ENCODE data around the gene CCDC39. TPM values are rescaled to one million over a fixed set of nuclear protein-coding genes. Genes with fewer than 3 reads are reported as not detected.

CCDC39 gene
- polyA plus RNA-seq, 1 donor (not counting 4 experiments of a cell fraction or from before 2014, with no cell fraction given): not detected

DNA sequence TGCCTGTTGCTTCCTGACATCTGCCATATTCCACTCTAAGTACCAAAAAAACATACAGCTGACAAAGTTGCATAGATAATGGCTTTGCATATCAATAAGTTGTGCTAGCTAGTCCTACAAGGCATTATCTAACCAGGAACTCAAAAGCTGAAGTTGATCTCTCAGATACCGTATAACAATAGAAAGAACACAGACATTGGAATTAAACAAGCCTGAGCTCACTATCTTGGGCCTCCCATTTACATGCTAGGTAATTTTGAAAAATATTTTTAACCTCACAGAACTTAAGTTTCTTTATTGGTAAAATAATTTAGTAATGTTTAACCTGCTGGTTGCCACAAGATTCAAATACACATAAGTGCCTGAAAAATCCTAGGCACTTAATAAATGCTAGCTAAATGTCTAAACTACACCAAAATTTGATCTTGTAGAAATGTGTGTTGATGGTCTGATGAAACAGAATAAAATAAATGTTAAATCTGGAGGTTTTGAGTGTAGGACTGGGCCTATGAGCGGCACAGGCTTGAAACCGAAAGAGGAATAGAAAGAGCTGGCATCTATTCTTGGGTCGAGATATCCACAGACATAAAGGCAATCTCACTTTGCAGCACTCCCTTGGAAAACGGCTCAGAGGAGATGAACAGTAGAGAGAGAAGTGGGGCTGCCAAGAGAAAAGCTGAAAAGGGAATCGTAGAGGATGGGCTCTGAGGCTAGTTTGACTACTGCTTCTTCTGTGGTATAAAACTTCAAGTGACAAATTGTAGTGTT is 107.3 kb downstream of the CCDC39 start:
- Histone ChIP-seq H4K20me1 (ENCODE audit: control insufficient read depth, extremely low read depth, insufficient read depth, low read length) (no peaks in the 10 kb centered on the region), H3K27ac (ENCODE audit: control insufficient read depth, insufficient read depth, low read length) (no peak overlapping the region), H3K9me1 (ENCODE audit: control insufficient read depth, extremely low read depth, insufficient read depth, low read length) (no peaks in the 10 kb centered on the region), H3K9ac (ENCODE audit: control insufficient read depth, extremely low read depth, insufficient read depth, low read length) (no peak overlapping the region), H3K79me2 (ENCODE audit: control insufficient read depth, insufficient read depth, low read length) (no peaks in the 10 kb centered on the region), H3K4me1 (ENCODE audit: control insufficient read depth, extremely low read depth, insufficient read depth, low read length) (no peaks in the 10 kb centered on the region), H3K4me2 (ENCODE audit: control insufficient read depth, extremely low read depth, insufficient read depth, low read depth, low read length) (no peak overlapping the region), H3K4me3 (ENCODE audit: control insufficient read depth in 2 of 3, extremely low read depth in 1 of 3, insufficient read depth in 2 of 3, low read depth in 1 of 3, low read length in 3 of 3) (no peak overlapping the region), H2AFZ (ENCODE audit: control insufficient read depth, low read length) (no peak overlapping the region), H3K9me3 (ENCODE audit: control insufficient read depth, low read depth, low read length) (no peaks in the 10 kb centered on the region), H3K27me3 (ENCODE audit: control insufficient read depth, extremely low read depth, insufficient read depth, low read length) (no peaks in the 10 kb centered on the region), H3K36me3 (ENCODE audit: control insufficient read depth in 2 of 2, extremely low read depth in 1 of 2, insufficient read depth in 2 of 2, low read length in 2 of 2) (no peaks in the 10 kb centered on the region)
- dilution Hi-C loops (cut with MboI; ENCODE audit: extremely low pct_ligation_motif_present, low sequenced_read_pairs): no loop called here
- FAIRE-seq: no peak
- TF ChIP-seq EZH2 (IDR thresholded peaks at IDR 0.05; ENCODE audit: low read length): no peak
- TF ChIP-seq, protein P1, sequence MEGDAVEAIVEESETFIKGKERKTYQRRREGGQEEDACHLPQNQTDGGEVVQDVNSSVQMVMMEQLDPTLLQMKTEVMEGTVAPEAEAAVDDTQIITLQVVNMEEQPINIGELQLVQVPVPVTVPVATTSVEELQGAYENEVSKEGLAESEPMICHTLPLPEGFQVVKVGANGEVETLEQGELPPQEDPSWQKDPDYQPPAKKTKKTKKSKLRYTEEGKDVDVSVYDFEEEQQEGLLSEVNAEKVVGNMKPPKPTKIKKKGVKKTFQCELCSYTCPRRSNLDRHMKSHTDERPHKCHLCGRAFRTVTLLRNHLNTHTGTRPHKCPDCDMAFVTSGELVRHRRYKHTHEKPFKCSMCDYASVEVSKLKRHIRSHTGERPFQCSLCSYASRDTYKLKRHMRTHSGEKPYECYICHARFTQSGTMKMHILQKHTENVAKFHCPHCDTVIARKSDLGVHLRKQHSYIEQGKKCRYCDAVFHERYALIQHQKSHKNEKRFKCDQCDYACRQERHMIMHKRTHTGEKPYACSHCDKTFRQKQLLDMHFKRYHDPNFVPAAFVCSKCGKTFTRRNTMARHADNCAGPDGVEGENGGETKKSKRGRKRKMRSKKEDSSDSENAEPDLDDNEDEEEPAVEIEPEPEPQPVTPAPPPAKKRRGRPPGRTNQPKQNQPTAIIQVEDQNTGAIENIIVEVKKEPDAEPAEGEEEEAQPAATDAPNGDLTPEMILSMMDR (optimal IDR thresholded peaks at IDR 0.05 in 1 of 3, IDR thresholded peaks at IDR 0.05 in 1 of 3, conservative IDR thresholded peaks at IDR 0.05 in 1 of 3; ENCODE audit: extremely low read depth in 1 of 3, insufficient read depth in 2 of 3, low read length in 3 of 3): no peak
- no peak for DNase-seq (ENCODE audit: low read depth, low spot score)

DNA sequence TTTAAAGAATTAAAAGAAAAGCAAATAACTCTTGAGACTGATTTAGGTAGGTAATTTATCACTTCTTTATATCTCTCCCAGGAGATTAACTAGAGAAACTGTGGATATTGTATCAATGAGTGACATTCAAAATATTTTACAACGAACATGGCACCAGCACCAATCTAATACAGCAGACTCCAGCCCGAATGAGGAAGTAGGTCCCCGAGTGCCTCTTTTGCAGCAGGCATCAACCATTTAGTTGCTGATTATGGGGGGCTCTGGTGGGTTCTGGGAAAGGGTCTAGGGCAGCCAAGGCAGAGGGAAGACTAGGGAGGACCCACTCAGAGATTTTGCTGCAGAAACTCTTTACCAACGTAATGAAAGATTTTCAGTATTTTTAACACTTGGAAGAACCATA is 109.1 kb downstream of the CCDC39 start:
- Histone ChIP-seq H3K36me3 (ENCODE audit: control insufficient read depth in 2 of 2, extremely low read depth in 1 of 2, insufficient read depth in 2 of 2, low read length in 2 of 2) (no peaks in the 10 kb centered on the region), H2AFZ (ENCODE audit: control insufficient read depth, low read length) (no peak overlapping the region), H3K9me3 (ENCODE audit: control insufficient read depth, low read depth, low read length) (no peaks in the 10 kb centered on the region), H3K79me2 (ENCODE audit: control insufficient read depth, insufficient read depth, low read length) (no peaks in the 10 kb centered on the region), H3K4me2 (ENCODE audit: control insufficient read depth, extremely low read depth, insufficient read depth, low read depth, low read length) (no peak overlapping the region), H3K27ac (ENCODE audit: control insufficient read depth, insufficient read depth, low read length) (no peak overlapping the region), H4K20me1 (ENCODE audit: control insufficient read depth, extremely low read depth, insufficient read depth, low read length) (no peaks in the 10 kb centered on the region), H3K4me1 (ENCODE audit: control insufficient read depth, extremely low read depth, insufficient read depth, low read length) (no peaks in the 10 kb centered on the region), H3K4me3 (ENCODE audit: control insufficient read depth in 2 of 3, extremely low read depth in 1 of 3, insufficient read depth in 2 of 3, low read depth in 1 of 3, low read length in 3 of 3) (no peak overlapping the region), H3K9ac (ENCODE audit: control insufficient read depth, extremely low read depth, insufficient read depth, low read length) (no peak overlapping the region), H3K27me3 (ENCODE audit: control insufficient read depth, extremely low read depth, insufficient read depth, low read length) (no peaks in the 10 kb centered on the region), H3K9me1 (ENCODE audit: control insufficient read depth, extremely low read depth, insufficient read depth, low read length) (no peaks in the 10 kb centered on the region)
- no peak for FAIRE-seq
- dilution Hi-C loops (cut with MboI; ENCODE audit: extremely low pct_ligation_motif_present, low sequenced_read_pairs): no loop called here
- TF ChIP-seq EZH2 (IDR thresholded peaks at IDR 0.05; ENCODE audit: low read length): no peak
- TF ChIP-seq, protein P1 (optimal IDR thresholded peaks at IDR 0.05 in 1 of 3, IDR thresholded peaks at IDR 0.05 in 1 of 3, conservative IDR thresholded peaks at IDR 0.05 in 1 of 3; ENCODE audit: extremely low read depth in 1 of 3, insufficient read depth in 2 of 3, low read length in 3 of 3): no peak
- no peak for DNase-seq (ENCODE audit: low read depth, low spot score)

Data from keratinocyte (primary cell).